ENCODE measurements around the gene ZNF256. TPM values are rescaled to one million over a fixed set of nuclear protein-coding genes. Genes with fewer than 3 reads are reported as not detected.

ZNF256 gene
- total RNA-seq, 1 experiment from 2014 or later = 0.54 TPM

DNA sequence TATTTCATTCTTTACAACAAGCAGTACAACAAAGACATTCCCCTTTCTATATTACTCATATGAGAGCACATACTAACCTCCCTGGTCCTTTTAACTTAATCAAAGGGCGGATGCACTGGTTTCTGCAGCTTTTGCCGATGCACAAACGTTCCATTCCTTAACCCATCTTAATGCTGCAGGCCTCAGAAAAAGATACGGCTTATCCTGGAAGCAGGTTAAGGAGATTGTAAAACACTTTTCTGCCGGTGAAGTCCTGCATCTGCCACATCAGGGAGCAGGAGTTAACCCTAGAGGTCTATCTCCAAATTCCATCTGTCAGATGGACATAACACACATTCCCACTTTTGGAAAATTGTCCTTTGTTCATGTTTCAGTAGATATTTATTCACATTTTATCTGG lies 47.2 kb downstream of the ZNF256 start:
- Mint-ChIP-seq H3K36me3 (ENCODE audit: insufficient read depth, unreplicated experiment) (peaks cover 4% of the 10 kb centered on the region), H3K4me1 (ENCODE audit: insufficient read depth, unreplicated experiment) (no peaks in the 10 kb centered on the region), H3K27me3 (ENCODE audit: insufficient read depth, unreplicated experiment) (no peaks in the 10 kb centered on the region), H3K27ac (ENCODE audit: low read depth, unreplicated experiment) (no peak overlapping the region), H3K9me3 (ENCODE audit: unreplicated experiment) (peaks cover 14% of the 10 kb centered on the region), H3K4me3 (ENCODE audit: unreplicated experiment) (no peak overlapping the region)
- POLR2A ChIA-PET = no interaction called here
- CTCF ChIA-PET = no interaction called here
- TF ChIP-seq, protein P1, sequence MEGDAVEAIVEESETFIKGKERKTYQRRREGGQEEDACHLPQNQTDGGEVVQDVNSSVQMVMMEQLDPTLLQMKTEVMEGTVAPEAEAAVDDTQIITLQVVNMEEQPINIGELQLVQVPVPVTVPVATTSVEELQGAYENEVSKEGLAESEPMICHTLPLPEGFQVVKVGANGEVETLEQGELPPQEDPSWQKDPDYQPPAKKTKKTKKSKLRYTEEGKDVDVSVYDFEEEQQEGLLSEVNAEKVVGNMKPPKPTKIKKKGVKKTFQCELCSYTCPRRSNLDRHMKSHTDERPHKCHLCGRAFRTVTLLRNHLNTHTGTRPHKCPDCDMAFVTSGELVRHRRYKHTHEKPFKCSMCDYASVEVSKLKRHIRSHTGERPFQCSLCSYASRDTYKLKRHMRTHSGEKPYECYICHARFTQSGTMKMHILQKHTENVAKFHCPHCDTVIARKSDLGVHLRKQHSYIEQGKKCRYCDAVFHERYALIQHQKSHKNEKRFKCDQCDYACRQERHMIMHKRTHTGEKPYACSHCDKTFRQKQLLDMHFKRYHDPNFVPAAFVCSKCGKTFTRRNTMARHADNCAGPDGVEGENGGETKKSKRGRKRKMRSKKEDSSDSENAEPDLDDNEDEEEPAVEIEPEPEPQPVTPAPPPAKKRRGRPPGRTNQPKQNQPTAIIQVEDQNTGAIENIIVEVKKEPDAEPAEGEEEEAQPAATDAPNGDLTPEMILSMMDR (IDR thresholded peaks at IDR 0.05; ENCODE audit: unreplicated experiment) = no peak
- no TSS peak for BruUV-seq (replicated peaks)
- DNase-seq (ENCODE audit: unreplicated experiment) = no peak
- intact Hi-C loops (cut with micrococcal nuclease) = no loop called here

Other genes with a start within 250 kb of the ZNF256 start
- gene ZNF154, start 238.5 kb downstream of the ZNF256 start, total RNA-seq (2022) = not detected in 2 replicates
- 1.9 TPM in 2 replicates for gene ZNF671, start 220.1 kb downstream of the ZNF256 start, total RNA-seq (2022)
- 9.9 and 13.3 TPM in 2 replicates for gene ZNF776, start 200.9 kb downstream of the ZNF256 start, total RNA-seq (2022)
- 13.4 and 13.9 TPM in 2 replicates for gene ZNF586, start 178.0 kb downstream of the ZNF256 start, total RNA-seq (2022)
- gene ZNF552, start 132.8 kb downstream of the ZNF256 start, total RNA-seq (2022) = 5.5 and 5.6 TPM in 2 replicates
- gene ZNF587B, start 117.4 kb downstream of the ZNF256 start, total RNA-seq (2022) = 19.0 and 19.4 TPM in 2 replicates
- gene ZNF587, start 97.8 kb downstream of the ZNF256 start, total RNA-seq (2022) = 32.4 and 34.2 TPM in 2 replicates
- 3.1 and 4.0 TPM in 2 replicates for gene ZNF814, start 58.7 kb downstream of the ZNF256 start, total RNA-seq (2022)
- 8.8 and 11.4 TPM in 2 replicates for gene ZNF417, start 31.1 kb downstream of the ZNF256 start, total RNA-seq (2022)
- not detected in 2 replicates for gene ZNF418, start 12.3 kb downstream of the ZNF256 start, total RNA-seq (2022)
- not detected in 2 replicates for gene C19orf18, start 26.8 kb upstream of the ZNF256 start, total RNA-seq (2022)
- 0.71 and 0.98 TPM in 2 replicates for gene ZNF606, start 55.1 kb upstream of the ZNF256 start, total RNA-seq (2022)
- gene ZSCAN1, start 86.3 kb upstream of the ZNF256 start, total RNA-seq (2022) = not detected in 2 replicates
- not detected in 2 replicates for gene ZNF135, start 111.6 kb upstream of the ZNF256 start, total RNA-seq (2022)
- gene ZSCAN18, start 150.5 kb upstream of the ZNF256 start, total RNA-seq (2022) = not detected in 2 replicates
- gene ZNF329, start 203.1 kb upstream of the ZNF256 start, total RNA-seq (2022) = 2.8 and 2.9 TPM in 2 replicates
- gene ZNF274, start 235.4 kb upstream of the ZNF256 start, total RNA-seq (2022) = 21.1 and 27.1 TPM in 2 replicates